K562 (cell line): ENCODE measurements around the gene ID1. TPM values are rescaled to one million over a fixed set of nuclear protein-coding genes. Genes with fewer than 3 reads are reported as not detected.

Source experiments
- ARNT ChIP-seq, 2 experiments: fragments of 450-650 bp; IDR thresholded peaks; 2 replicates each; pipeline ENCODE4 v1.6.1; 2016; ENCODE audit warnings: mild to moderate bottlenecking in 1 of 2
- ATF1 ChIP-seq, 2 experiments: fragments of 450-650 bp in 1 of 2; IDR thresholded peaks; 2 replicates each; pipeline ENCODE4 v1.6.1; 2016; ENCODE audit warnings: missing compliant biosample characterization in 1 of 2, missing genetic modification characterization in 1 of 2
- ATF6 ChIP-seq: sonication (generic); formaldehyde crosslinking; IDR thresholded peaks from 2 replicates; pipeline ENCODE4 v1.4.0; 2020; ENCODE audit warnings: mild to moderate bottlenecking, missing genetic modification reagents
- BACH1 ChIP-seq: fragments of 200-800 bp; sonication (Bioruptor generic); IDR thresholded peaks from 2 replicates; pipeline ENCODE4 v1.6.1; 2016; ENCODE audit warnings: missing genetic modification characterization, missing compliant biosample characterization
- CREB3L1 ChIP-seq: fragments of 450-650 bp; IDR thresholded peaks from 2 replicates; pipeline ENCODE4 v1.6.1; 2014; ENCODE audit warnings: low read depth, mild to moderate bottlenecking, moderate library complexity, borderline replicate concordance
- CSDE1 ChIP-seq, 2 experiments: fragments of 450-650 bp; IDR thresholded peaks; 2 replicates each; pipeline ENCODE4 v1.6.1; 2016; ENCODE audit warnings: mild to moderate bottlenecking in 1 of 2
- E2F6 ChIP-seq, 2 experiments: IDR thresholded peaks; 2 replicates each; pipeline ENCODE4 v1.6.1; 2011; ENCODE audit warnings: borderline replicate concordance in 1 of 2, control low read depth in 1 of 2, low read depth in 1 of 2, low read length in 1 of 2, mild to moderate bottlenecking in 1 of 2, mixed read lengths in 1 of 2, moderate library complexity in 1 of 2; ENCODE audit not compliant: insufficient read depth in 1 of 2, insufficient read length in 1 of 2, poor library complexity in 1 of 2, severe bottlenecking in 1 of 2; ENCODE audit errors: extremely low read depth in 1 of 2
- EZH2 ChIP-seq: IDR thresholded peaks from 2 replicates; pipeline ENCODE4 v1.6.1; 2012; ENCODE audit warnings: low read depth, mild to moderate bottlenecking, inconsistent platforms, low read length, borderline replicate concordance
- GABPA ChIP-seq: fragments of 200-800 bp; sonication (Bioruptor generic); conservative IDR thresholded peaks from 2 replicates; pipeline ENCODE4 v1.6.1; 2016; ENCODE audit warnings: low read depth, missing genetic modification characterization, missing compliant biosample characterization
- GATA2 ChIP-seq: sonication (generic); formaldehyde crosslinking; IDR thresholded peaks from 2 replicates; pipeline ENCODE4 v1.4.0; 2020; ENCODE audit warnings: mild to moderate bottlenecking, missing genetic modification reagents
- MTA3 ChIP-seq: fragments of 450-650 bp; formaldehyde crosslinking; IDR thresholded peaks from 2 replicates; pipeline ENCODE4 v1.6.1; 2017; ENCODE audit warnings: mild to moderate bottlenecking, borderline replicate concordance
- MYC ChIP-seq, 2 experiments: fragments of 250-450 bp in 1 of 2; sonication (Bioruptor Pico) in 1 of 2; IDR thresholded peaks; 2 replicates each; pipeline versions ENCODE4 v1.5.1 to v1.6.1; 2012 to 2021; ENCODE audit warnings: low read depth in 2 of 2, borderline replicate concordance in 1 of 2, improper control_type of control experiment in 1 of 2, low read length in 1 of 2, mild to moderate bottlenecking in 1 of 2, moderate library complexity in 1 of 2
- NFIC ChIP-seq: fragments of 450-650 bp; IDR thresholded peaks from 2 replicates; pipeline ENCODE4 v1.6.1; 2017; ENCODE audit warnings: mild to moderate bottlenecking, inconsistent platforms
- PHF8 ChIP-seq: fragments of 200-600 bp; sonication (generic); IDR thresholded peaks from 2 replicates; pipeline ENCODE4 v1.6.1; 2012; ENCODE audit warnings: mixed run types, mild to moderate bottlenecking, inconsistent platforms, low read length, moderate library complexity, borderline replicate concordance
- TAL1 ChIP-seq: fragments of 450-650 bp; IDR thresholded peaks from 2 replicates; pipeline ENCODE4 v1.6.1; 2016; ENCODE audit warnings: mild to moderate bottlenecking
- TEAD4 ChIP-seq, 2 experiments: sonication (generic) in 1 of 2; formaldehyde crosslinking in 1 of 2; IDR thresholded peaks; 2 replicates each; pipeline versions ENCODE4 v1.6.1 to v1.8.0; 2012 to 2022; ENCODE audit warnings: borderline replicate concordance in 1 of 2, inconsistent platforms in 1 of 2, low read length in 1 of 2, mild to moderate bottlenecking in 1 of 2, missing genetic modification reagents in 1 of 2
- TSC22D4 ChIP-seq: fragments of 450-650 bp; IDR thresholded peaks from 2 replicates; pipeline ENCODE4 v1.6.1; 2016; ENCODE audit warnings: missing genetic modification characterization, missing biosample characterization, control low read depth
- ZNF175 ChIP-seq: fragments of 200-800 bp; sonication (Bioruptor generic); IDR thresholded peaks from 2 replicates; pipeline ENCODE4 v1.6.1; 2016; ENCODE audit warnings: low read depth, mild to moderate bottlenecking, missing genetic modification characterization, missing compliant biosample characterization
- ZNF766 ChIP-seq: fragments of 200-800 bp; sonication (Bioruptor generic); conservative IDR thresholded peaks from 2 replicates; pipeline ENCODE4 v1.6.1; 2016; ENCODE audit warnings: missing genetic modification characterization, missing compliant biosample characterization
- ZSCAN32 ChIP-seq: fragments of 450-650 bp; formaldehyde crosslinking; IDR thresholded peaks from 2 replicates; pipeline ENCODE4 v1.4.0; 2020; ENCODE audit warnings: mild to moderate bottlenecking, moderate library complexity
- polyA plus RNA-seq, 8 experiments: library from polyadenylated mRNA; depleted of rRNA in 4 of 8; stranded (reverse) in 5 of 8; unstranded in 3 of 8; fragments of >200 nt; fragmentation: Nextera tagmentation in 2 of 8; fragmentation: Illumina TruSeq in 1 of 8; extraction: Ambion mirVana in 2 of 8; extraction: Trizol in 1 of 8; gene quantifications; 2 replicates each; pipeline versions ENCODE4 v1.2.1 to v1.2.3, GENCODE V29; 2011 to 2014; ENCODE audit warnings: inconsistent platforms in 1 of 8, missing spikeins in 1 of 8
- total RNA-seq, 7 experiments: library from RNA; depleted of rRNA in 6 of 7; stranded (reverse); fragments of >200 nt in 6 of 7; fragmentation: Illumina TruSeq in 2 of 7; extraction: Trizol in 2 of 7; gene quantifications; 2 replicates each; pipeline versions ENCODE4 v1.2.1 to v1.2.3, GENCODE V29; 2011 to 2021; ENCODE audit warnings: low replicate concordance in 1 of 7

ID1 gene
- total and polyA plus RNA-seq, 9 of the 15 experiments (the other 6 are each of a cell fraction or from before 2014, with no cell fraction given), result 1.4 to 358 (median 65.0) TPM

- TF ChIP-seq E2F6 (IDR thresholded peaks at IDR 0.05; ENCODE audit: borderline replicate concordance in 1 of 2, extremely low read depth in 1 of 2, insufficient read depth in 1 of 2, insufficient read length in 1 of 2, low read depth in 1 of 2, low read length in 1 of 2, poor library complexity in 1 of 2, severe bottlenecking in 1 of 2) (peak in 1 of 2 experiments; percentile 13), MYC (IDR thresholded peaks at IDR 0.05; ENCODE audit: low read depth, low read length) (peak; percentile 84), MYC (CRISPR knock-in tag; IDR thresholded peaks at IDR 0.05; ENCODE audit: borderline replicate concordance, low read depth) (no peak), EZH2 (no peak), TEAD4 (IDR thresholded peaks at IDR 0.05; ENCODE audit: low read length) (peak; percentile 84), TEAD4 (CRISPR knock-in tag; IDR thresholded peaks at IDR 0.05; ENCODE audit: borderline replicate concordance) (no peak), CREB3L1 (peak; percentile 25; the same call in 1 of the 2 replicates), ZSCAN32 (CRISPR knock-in tag) (peak; percentile 41; the same call in 1 of the 2 replicates), PHF8 (peak; percentile 0; the same call in 1 of the 2 replicates), MTA3 (peak; percentile 92), ATF1 (CRISPR knock-in tag; IDR thresholded peaks at IDR 0.05) (no peak), ATF1 (tag; IDR thresholded peaks at IDR 0.05) (peak; percentile 69), TAL1 (peak; percentile 80), BACH1 (tag) (no peak), ARNT (IDR thresholded peaks at IDR 0.05) (peak; percentile 75 to 80), ATF6 (peak; percentile 65; the same call in 1 of the 2 replicates), TSC22D4 (tag) (no peak), GATA2 (CRISPR knock-in tag) (peak; percentile 66), CSDE1 (IDR thresholded peaks at IDR 0.05) (no peak), GABPA (tag) (no peak), NFIC (peak; percentile 86), ZNF175 (CRISPR knock-in tag) (0 out of 2 replicates have a peak, but pooled peaks have one; percentile 27), ZNF766 (peak; percentile 60; the same call in 1 of the 2 replicates)
Observed at GRCh38 chr20:31606804-31607639, 1.9 kb downstream of the ID1 start (continued).
